SU-DHL-6 (cell line): ENCODE data around the gene PPP6R2.

Source experiments
- H2AFZ ChIP-seq: fragments of 200-600 bp; sonication (generic); 2 replicates; pipeline ENCODE4 v1.6.1; 2014; ENCODE audit warnings: low read depth, mild to moderate bottlenecking, moderate library complexity, mixed read lengths, antibody characterized with exemption, low read length; ENCODE audit not compliant: severe bottlenecking
- H3F3A ChIP-seq: fragments of 200-600 bp; shearing (Covaris generic); 2 replicates; pipeline ENCODE4 v1.6.0; 2016; ENCODE audit warnings: antibody characterized with exemption, mild to moderate bottlenecking; ENCODE audit not compliant: insufficient read depth
- H3K27ac ChIP-seq: fragments of 200-600 bp; sonication (generic); 2 replicates; pipeline ENCODE4 v1.5.1; 2016; ENCODE audit warnings: low read depth, mild to moderate bottlenecking, low read length, moderate library complexity, mixed read lengths
- H3K27me3 ChIP-seq: fragments of 200-600 bp; sonication (generic), shearing (Covaris generic); 2 replicates; pipeline ENCODE4 v1.6.0; 2014; ENCODE audit warnings: mild to moderate bottlenecking, low read length
- H3K36me3 ChIP-seq: fragments of 200-600 bp; sonication (generic); 2 replicates; pipeline ENCODE4 v1.6.1; 2014; ENCODE audit warnings: mild to moderate bottlenecking, low read length, mixed read lengths
- H3K4me2 ChIP-seq: fragments of 300-600, 200-600 bp; shearing (Covaris generic), sonication (generic); 2 replicates; pipeline ENCODE4 v1.6.0; 2014; ENCODE audit warnings: low read length, low read depth, mild to moderate bottlenecking; ENCODE audit not compliant: poor library complexity, severe bottlenecking
- H3K4me3 ChIP-seq: fragments of 200-600 bp; sonication (generic); 2 replicates; pipeline ENCODE4 v1.5.1; 2014; ENCODE audit warnings: antibody characterized with exemption, low read length, mild to moderate bottlenecking, mixed read lengths; ENCODE audit not compliant: insufficient read depth, poor library complexity, severe bottlenecking
- H3K79me2 ChIP-seq: fragments of 200-600 bp; sonication (generic); 2 replicates; pipeline ENCODE4 v1.6.1; 2014; ENCODE audit warnings: mild to moderate bottlenecking, low read length, moderate library complexity; ENCODE audit not compliant: insufficient read depth
- H3K9ac ChIP-seq: fragments of 200-600 bp; sonication (generic); 2 replicates; pipeline ENCODE4 v1.7.0; 2014; ENCODE audit warnings: mild to moderate bottlenecking, low read length
- H3K9me2 ChIP-seq: fragments of 200-600 bp; sonication (generic); replicated peaks from 2 replicates; pipeline ENCODE4 v1.6.1; 2014; ENCODE audit warnings: low read length; ENCODE audit not compliant: insufficient read depth
- H3K9me3 ChIP-seq: fragments of 200-600 bp; sonication (generic); 2 replicates; pipeline ENCODE4 v1.6.1; 2014; ENCODE audit warnings: low read length, mixed read lengths; ENCODE audit not compliant: insufficient read depth
- H4K20me1 ChIP-seq: fragments of 200-600 bp; sonication (generic); 2 replicates; pipeline ENCODE4 v1.6.1; 2014; ENCODE audit warnings: low read depth, mild to moderate bottlenecking, antibody characterized with exemption, low read length, moderate library complexity, mixed read lengths
- EZH2phosphoT487 ChIP-seq: fragments of 200-600 bp; sonication (generic), shearing (Covaris generic); conservative IDR thresholded peaks from 2 replicates; pipeline ENCODE4 v1.6.1; 2018; ENCODE audit warnings: mild to moderate bottlenecking, antibody characterized with exemption, low read length, moderate library complexity, mixed read lengths
- TF ChIP-seq, protein P1 (sequence below): fragments of 200-600 bp; sonication (generic); IDR thresholded peaks from one replicate; pipeline ENCODE4 v1.5.1; 2017; ENCODE audit warnings: antibody characterized with exemption, mild to moderate bottlenecking, low read length, moderate library complexity; ENCODE audit not compliant: insufficient read depth, poor library complexity, severe bottlenecking

PPP6R2 gene

DNA sequence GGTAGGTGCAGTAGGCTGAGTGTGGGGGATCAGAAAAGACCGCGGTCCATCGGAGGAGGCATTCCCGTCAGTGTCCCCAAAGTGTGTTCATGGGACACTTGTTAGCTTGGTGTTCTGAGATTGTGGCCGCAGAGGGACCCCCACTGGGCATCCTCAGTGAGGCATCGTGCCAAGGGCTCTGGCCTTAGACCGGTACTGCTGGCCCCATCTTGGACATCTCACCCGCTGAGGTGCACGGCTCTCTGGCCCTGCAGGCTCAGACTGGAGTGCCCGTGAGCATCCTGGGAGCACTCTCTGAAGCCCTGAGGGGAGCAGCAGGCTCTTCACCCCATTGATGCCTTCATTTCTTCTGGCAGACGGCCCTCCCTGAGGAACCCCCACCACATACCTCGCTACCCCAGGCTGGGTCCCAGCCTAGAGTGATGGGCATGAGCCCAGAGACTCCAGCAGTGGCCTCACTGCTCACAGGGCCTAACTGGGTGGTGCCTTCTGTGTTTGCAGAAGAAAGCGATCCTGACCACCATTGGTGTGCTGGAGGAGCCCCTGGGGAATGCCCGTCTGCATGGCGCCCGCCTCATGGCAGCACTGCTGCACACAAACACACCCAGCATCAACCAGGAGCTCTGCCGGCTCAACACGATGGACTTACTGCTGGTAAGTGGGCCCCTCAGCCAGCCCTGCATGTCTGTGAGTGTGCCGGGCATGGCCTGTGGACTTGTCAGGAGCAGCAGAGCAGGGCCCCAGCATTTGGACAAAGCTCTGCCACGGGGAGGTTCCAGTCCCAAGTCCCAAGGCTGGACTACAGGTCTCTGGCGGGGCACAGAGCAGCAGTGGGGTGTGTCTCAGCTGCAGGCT, 80.1 kb downstream of the PPP6R2 start:
- H3K9me2 ChIP-seq: no peaks in the 10 kb centered on the region
- H3K36me3 ChIP-seq: peaks cover 13% of the 10 kb centered on the region; the same call in 1 of the 2 replicates
- TF ChIP-seq, protein P1, sequence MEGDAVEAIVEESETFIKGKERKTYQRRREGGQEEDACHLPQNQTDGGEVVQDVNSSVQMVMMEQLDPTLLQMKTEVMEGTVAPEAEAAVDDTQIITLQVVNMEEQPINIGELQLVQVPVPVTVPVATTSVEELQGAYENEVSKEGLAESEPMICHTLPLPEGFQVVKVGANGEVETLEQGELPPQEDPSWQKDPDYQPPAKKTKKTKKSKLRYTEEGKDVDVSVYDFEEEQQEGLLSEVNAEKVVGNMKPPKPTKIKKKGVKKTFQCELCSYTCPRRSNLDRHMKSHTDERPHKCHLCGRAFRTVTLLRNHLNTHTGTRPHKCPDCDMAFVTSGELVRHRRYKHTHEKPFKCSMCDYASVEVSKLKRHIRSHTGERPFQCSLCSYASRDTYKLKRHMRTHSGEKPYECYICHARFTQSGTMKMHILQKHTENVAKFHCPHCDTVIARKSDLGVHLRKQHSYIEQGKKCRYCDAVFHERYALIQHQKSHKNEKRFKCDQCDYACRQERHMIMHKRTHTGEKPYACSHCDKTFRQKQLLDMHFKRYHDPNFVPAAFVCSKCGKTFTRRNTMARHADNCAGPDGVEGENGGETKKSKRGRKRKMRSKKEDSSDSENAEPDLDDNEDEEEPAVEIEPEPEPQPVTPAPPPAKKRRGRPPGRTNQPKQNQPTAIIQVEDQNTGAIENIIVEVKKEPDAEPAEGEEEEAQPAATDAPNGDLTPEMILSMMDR: no peak
- TF ChIP-seq EZH2phosphoT487: no peak
- no peak overlapping the region for H3K4me3 ChIP-seq
- H3K27ac ChIP-seq: no peak overlapping the region
- no peak overlapping the region for H3K9ac ChIP-seq
- no peak overlapping the region for H3K4me2 ChIP-seq
- no peaks in the 10 kb centered on the region for H3K27me3 ChIP-seq
- no peaks in the 10 kb centered on the region for H3K79me2 ChIP-seq
- no peaks in the 10 kb centered on the region for H3F3A ChIP-seq
- no peaks in the 10 kb centered on the region for H3K9me3 ChIP-seq
- H2AFZ ChIP-seq: no peak overlapping the region
- H4K20me1 ChIP-seq: no peaks in the 10 kb centered on the region

DNA sequence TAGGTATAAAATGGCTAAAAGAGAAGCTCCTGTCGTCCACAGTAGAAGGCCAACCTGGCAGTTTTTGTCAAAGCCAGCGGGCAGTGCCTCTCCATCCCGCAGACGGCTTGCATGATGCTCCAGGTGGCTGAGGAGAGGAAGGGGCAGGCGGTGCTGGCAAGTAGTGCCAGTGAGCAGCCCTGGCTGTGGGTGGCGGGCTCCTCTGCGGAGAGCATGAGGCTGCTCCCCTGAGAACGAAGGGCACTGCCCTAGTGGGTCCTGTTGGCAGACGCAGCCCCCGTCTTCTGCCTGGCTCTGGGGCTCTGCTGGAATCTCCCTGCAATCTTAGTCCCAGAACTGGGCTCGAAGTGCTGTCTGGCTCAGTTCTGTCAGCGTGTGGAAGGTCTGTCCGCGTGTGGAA, 80.8 kb downstream of the PPP6R2 start:
- Histone ChIP-seq H3K9ac (no peak overlapping the region), H3F3A (no peaks in the 10 kb centered on the region), H3K79me2 (no peaks in the 10 kb centered on the region), H3K36me3 (peaks cover 16% of the 10 kb centered on the region; the same call in 1 of the 2 replicates), H4K20me1 (no peaks in the 10 kb centered on the region), H3K9me2 (no peaks in the 10 kb centered on the region), H2AFZ (no peak overlapping the region), H3K27me3 (no peaks in the 10 kb centered on the region), H3K4me2 (no peak overlapping the region), H3K4me3 (no peak overlapping the region), H3K9me3 (no peaks in the 10 kb centered on the region), H3K27ac (no peak overlapping the region)
- TF ChIP-seq, protein P1: no peak
- TF ChIP-seq EZH2phosphoT487: no peak

DNA sequence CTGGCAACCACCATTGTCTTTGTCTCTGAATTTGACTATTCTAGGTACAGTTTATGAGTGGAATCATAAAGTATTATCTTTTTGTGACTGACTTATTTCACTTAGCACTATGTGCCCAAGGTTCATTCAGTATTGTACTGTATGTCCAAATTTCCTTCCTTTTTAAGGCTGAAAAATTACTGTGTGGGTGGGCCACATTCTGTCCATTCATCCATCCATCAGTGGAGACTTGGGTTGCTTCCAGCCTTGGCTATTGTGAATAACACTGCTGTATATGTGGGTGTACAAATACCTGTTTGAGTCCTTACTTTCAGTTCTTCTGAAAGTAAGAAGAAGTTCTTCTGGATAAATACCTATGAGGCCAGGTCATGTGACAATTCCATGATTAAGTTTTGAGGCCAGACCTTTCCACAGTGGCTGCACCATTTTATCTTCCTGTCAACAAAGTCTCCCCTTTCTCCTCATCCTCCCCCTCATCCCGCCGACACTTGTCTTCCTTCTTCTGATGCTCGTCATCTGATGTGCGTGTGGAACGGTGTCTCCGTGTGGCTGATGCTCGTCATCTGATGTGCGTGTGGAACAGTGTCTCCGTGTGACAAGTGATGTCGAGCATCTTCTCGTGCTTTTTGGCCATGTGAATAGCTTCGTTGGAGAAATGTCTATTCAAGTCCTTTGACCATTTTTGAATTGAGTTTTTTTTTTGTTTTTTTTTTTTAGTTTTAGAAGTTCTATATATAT, 82.2 kb downstream of the PPP6R2 start:
- no peak overlapping the region for H2AFZ ChIP-seq
- H4K20me1 ChIP-seq: no peaks in the 10 kb centered on the region
- no peaks in the 10 kb centered on the region for H3K79me2 ChIP-seq
- H3K27me3 ChIP-seq: no peaks in the 10 kb centered on the region
- H3K27ac ChIP-seq: no peak overlapping the region
- H3K36me3 ChIP-seq: peaks cover 21% of the 10 kb centered on the region; the same call in 1 of the 2 replicates
- H3F3A ChIP-seq: no peaks in the 10 kb centered on the region
- H3K9me3 ChIP-seq: no peaks in the 10 kb centered on the region
- no peak overlapping the region for H3K4me2 ChIP-seq
- TF ChIP-seq, protein P1: no peak
- TF ChIP-seq EZH2phosphoT487: no peak
- no peak overlapping the region for H3K4me3 ChIP-seq
- H3K9ac ChIP-seq: no peak overlapping the region
- no peaks in the 10 kb centered on the region for H3K9me2 ChIP-seq
